Left hindlimb (tissue), 1 donor: ENCODE results near the gene LILRB3.
"Not testable (repeated sequence)": the region's sequence is repeated elsewhere in the genome, so short reads cannot be mapped to it uniquely, and the experiment has no call there.

ENCODE experiments used
- DNase-seq: peaks from one replicate; pipeline ENCODE4 v3.0.0-alpha.2; 2018

LILRB3 gene

DNA sequence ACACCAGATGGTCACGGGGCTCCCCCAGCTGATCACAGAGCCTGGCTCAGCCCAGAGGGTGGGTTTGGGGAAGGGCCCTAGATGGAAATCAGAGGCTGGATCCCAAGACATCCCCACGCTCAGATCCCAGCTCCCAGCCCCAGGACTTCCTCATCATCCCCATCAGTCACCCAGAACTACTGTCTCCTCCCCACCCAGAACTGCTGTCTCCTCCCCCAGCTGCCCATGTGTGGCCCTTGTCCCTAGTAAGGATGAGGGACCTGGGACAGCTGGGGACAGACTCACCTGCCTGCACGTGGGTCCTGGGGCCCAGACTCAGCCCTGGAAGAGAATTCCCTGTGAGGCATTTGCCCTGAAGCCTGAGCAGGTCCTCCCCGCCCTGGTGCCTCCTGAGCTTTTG, 19.4 kb upstream of the LILRB3 start:
- not testable (repeated sequence) for DNase-seq

- DNase-seq, result not testable (repeated sequence)
These were observed 17.8 kb upstream of the LILRB3 start for GRCh38 chr19:54240372-54241336.

GRCh38 chr19:54239491-54240371, 16.9 kb upstream of the LILRB3 start:
- not testable (repeated sequence) for DNase-seq

DNA sequence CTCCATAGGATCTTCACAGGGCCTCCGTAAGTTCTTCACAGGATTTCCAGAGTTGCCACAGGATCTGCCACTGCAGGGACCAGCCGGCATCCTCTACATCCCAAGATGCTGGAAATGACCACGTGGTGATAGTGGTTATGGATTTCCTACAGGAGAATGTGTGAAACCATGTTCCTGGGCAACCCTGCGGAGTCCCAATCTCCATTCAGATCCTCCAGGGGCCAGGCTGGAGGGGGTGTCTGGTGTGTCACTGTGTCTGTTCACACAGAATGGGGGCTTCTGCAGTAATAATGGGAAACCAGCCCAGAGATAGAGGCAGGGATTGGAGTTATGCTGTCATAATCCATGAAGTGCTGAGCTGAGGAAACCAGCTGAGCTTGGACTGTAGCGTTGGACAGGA, 11.1 kb upstream of the LILRB3 start:
- no peak for DNase-seq

DNA sequence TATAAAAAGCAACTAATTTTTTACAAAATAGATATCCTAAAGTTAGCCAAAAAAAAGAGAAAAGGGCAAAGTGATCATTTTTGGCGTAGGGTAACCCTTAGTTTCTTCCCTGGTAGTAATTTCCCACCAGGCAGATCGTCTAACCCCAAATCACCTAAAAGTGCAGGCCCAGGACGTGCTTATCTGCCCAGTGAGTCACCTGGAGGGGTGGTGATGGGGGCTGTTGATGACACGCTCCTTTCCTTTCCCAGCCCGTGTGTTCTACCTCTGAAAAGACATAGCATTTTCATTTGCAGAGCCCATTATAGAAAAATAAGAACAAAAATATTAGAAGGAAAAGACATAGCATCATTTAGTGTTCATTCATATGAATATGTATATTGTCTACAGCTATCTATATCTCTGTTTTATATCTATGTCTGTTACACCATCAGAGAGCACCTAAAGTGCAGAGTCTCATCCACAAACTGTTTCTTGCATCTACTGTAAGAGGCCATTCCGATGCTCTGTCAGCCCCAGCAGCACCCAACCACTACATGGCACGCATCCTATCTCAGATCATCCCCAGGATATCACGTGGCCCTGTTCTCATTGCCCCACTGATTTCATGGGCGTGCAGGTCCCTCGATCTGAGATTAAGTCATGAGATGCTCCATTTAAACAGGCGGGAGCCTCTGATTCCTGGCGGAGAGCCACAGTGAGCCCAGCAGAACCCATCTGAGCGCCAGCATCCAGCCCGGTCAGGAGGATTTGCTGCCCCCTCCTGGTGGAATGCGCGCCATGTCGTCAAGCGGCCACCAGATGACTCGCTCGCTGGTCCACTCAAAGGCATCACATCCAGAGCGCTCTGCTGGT, 8.5 kb upstream of the LILRB3 start:
- no peak for DNase-seq

GRCh38 chr19:54230031-54230430, 7.2 kb upstream of the LILRB3 start:
- no peak for DNase-seq

- no peak for DNase-seq
These were observed 6.3 kb upstream of the LILRB3 start for GRCh38 chr19:54229146-54229545.

DNA sequence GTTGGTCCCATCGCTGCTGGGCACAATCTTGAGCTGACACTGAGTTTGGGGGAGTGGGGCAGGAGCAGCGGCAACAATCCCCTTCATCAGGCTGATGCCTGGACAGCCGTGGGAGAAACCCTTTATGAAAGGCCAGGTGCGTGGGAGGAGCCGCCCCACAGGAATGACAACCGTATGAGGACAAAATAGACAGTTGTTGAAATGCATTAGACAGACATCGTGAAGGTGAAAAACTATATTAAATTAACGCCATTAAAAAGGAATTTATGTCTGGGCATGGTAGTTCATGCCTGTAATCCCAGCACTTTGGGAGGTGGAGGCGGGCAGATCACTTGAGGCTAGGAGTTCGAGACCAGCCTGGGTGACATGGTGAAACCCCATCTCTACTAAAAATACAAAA, 1.8 kb upstream of the LILRB3 start:
- not testable (repeated sequence) for DNase-seq

DNA sequence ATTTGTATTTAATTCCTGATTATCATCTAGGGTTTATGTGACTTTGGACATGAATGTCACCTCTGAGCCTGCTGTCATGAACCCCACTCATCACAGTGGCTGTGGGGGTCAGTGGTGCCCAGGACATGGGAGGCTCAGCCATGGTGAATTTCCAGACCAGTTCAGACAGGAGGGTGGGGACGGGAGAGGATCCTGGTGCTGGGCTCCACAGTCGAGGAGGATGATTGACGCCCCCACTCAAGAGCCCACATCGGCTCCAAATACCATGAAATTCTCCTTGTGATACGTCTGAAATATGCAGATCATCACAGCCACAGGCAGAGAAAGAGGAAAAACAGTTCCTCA, 1.1 kb upstream of the LILRB3 start:
- DNase-seq, result not testable (repeated sequence)

DNA sequence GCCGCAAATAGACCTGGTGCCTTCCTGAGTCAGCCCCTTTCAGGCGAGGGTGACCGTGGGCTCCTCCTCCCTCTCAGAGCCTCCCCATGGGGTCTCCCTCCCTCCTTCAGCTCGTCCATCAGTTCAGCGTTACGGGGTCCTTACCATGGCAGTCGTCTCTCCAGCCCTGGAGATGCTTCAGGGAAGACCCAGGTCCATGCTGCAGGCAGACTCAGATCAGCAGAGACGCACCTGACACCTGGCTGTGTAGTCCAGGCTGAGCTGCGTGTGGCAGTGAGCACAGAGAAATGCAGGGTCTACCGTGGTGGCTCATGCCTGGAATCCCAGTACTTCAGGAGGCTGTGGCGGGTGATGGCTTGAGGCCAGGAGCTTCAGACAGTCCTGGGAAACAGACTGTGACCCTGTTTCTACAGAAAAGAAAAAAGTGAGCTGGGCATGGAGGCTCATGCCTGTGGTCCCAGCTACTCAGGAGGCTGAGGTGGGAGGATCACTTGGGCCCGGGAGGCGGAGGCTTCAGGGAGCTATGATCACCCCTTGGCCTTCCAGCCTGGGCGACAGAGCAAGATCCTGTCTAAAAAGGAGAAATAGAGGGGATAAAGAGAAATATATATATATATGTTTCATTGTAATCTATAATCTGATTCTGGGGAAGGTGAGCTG, 600 bp upstream of the LILRB3 start:
- DNase-seq, result not testable (repeated sequence)

GRCh38 chr19:54221947-54222346, 860 bp downstream of the LILRB3 start:
- not testable (repeated sequence) for DNase-seq

DNA sequence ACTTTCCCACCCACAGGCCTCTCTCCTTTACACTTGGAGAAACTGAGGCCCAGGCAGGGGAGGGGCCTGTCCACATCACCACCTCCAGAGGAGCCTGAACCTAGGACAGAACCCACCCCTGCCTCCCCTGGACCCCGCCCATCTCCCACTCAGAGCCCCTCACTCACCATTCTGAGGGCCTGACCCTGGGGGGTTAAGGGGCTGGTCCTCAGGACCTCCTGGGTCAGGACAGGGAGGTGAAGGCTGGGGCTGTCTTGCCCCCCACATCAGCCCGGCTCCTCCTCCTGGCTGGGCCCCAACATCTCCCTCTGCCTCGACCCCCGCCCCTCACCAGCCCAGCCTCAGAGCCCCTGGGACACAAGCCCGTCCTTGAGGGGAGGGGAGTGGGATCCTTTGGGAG, 3.1 kb downstream of the LILRB3 start:
- not testable (repeated sequence) for DNase-seq

- no peak for DNase-seq
These were observed 3.7 kb downstream of the LILRB3 start for GRCh38 chr19:54218960-54219661.

DNA sequence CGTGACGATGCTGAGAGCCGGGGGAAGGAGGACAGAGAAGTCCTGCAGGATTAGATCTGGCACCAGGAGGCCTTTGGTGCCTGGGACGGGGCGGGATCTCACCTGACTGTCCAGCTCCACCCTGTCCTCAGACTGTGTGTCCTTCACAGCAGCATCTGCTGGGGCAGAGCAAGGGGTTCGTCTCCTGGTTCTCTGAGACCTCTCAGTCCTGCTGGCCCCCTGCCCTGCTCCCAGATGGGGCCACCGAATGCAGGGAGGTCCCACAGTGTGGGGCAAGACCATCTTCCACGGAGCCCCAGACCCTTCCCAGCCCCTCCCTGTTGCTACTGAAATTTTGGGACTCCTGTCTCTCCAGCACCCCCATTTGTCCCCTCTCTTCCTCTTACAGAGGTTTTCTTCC, 4.5 kb downstream of the LILRB3 start:
- no peak for DNase-seq

DNA sequence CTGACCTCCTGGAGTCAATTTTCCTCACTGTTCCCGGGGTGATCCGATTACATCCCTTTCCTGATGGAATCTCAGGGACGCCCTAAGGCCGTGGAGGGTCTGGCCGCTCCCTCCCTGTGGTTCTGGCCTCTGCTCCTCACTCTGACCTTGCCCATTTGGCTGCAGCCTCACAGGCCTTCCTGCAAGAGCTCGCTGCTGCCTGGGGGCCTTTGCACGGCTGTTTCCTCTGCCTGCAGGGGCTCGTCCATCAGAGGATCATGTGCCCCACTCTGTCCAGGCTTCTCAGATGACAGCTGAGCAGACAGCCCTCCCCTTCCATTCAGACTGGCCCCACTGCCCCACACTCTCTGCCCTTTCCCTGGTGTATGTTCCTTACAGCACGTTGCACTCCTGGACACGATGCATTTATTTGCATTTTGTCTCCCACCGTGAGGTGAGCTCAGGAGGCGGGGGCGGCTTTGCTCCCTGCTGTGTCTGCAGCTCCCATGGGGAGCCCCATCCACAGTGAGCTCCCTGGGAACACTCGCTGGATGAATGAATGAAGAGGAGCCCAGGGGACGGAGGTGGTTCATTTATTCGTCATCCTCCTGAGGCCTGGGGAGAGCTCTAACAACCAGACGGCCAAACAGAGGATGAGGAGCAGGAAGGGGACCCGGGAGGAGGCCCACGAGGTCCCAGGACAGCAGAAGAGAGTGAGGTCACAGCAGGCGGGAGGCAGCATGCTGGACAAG, 5.1 kb downstream of the LILRB3 start:
- not testable (repeated sequence) for DNase-seq

DNA sequence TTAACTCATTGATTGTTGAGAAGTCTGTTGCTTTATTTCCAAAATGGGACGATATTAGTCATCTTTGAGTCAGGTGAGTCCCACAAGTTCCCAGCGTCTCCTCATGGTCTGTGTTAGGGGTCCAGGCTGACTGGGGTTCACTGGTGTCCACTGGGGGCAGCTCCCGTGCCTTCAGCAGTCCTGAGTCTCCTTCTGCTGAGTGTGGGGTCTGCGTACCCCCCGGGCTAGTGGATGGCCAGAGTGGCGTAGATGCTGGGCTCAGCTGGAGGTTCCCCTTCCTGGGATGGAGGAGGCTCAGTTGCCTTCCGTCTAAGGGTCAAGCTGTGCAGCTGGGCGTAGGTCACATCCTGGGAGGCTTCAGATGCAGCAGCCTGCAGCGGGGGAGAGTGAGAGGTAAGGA, 5.9 kb downstream of the LILRB3 start:
- no peak for DNase-seq

GRCh38 chr19:54214734-54215133, 8.1 kb downstream of the LILRB3 start:
- not testable (repeated sequence) for DNase-seq

DNA sequence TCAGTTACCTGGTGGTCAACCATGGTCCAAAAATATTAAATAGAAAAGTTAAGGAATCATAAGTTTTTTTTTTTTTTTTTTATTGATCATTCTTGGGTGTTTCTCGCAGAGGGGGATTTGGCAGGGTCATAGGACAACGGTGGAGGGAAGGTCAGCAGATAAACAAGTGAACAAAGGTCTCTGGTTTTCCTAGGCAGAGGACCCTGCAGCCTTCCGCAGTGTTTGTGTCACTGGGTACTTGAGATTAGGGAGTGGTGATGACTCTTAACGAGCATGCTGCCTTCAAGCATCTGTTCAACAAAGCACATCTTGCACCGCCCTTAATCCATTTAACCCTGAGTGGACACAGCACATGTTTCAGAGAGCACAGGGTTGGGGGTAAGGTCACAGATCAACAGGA, 8.6 kb downstream of the LILRB3 start:
- not testable (repeated sequence) for DNase-seq

DNA sequence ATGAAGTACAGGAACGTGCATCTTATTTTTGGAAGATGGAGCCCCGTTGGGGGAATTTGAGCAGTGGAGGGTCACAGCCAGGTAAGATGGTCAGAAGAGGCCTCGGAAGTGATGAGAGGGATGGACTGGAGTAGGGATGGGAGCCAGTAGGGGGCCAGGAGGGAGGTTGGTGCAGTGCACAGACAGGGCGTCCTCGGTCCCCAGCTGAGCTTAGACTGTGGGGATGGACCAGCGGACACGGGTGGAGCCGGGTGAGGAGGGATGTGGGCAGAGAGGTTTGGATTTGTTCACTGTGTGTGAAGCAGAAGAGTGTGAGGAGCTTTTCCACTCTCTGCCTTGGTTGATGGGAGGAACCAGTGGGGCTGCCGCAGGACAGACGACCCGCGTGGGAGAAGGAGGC, 11.6 kb downstream of the LILRB3 start:
- no peak for DNase-seq

DNA sequence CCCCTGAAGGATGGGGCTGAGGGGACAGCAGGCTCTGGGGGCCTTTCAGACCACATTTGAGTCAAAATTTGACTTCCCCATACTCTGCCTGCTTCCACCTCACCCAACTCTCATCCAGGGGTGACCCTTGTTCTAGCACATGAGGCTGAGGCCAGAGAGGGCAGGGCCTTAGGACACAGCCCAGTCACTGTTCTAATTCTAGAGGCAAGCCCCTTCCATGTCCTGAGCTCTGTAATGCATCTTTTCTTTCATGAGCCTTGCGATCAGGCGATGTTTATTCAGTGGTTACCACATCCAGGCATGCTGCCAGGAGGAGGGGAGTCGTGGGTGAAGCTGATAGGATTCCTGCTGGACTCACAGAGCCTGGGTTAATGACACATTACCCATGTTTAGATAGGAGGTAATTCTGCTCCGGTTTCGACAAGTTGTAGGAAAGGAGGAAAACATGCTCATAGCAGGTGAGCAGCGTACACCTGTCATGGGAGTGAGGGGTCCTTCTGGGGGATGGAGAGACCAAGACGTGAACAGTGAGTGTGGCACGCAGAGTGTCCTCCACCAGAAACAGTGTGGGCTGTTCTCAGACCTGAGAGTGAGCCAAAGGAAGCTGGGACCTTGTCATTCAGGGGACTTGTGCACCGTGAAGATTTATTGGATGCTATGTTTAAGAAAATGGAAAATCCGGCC, 12.9 kb downstream of the LILRB3 start:
- DNase-seq, result peak; percentile 82
